GM23338 (cell line): ENCODE measurements around the gene HSPA14.

Experiments used
- EZH2 ChIP-seq: fragments of 200-600 bp; sonication (generic); IDR thresholded peaks from one replicate; pipeline ENCODE4 v1.8.0; 2017; ENCODE audit warnings: antibody characterized with exemption, mild to moderate bottlenecking, low read depth; ENCODE audit not compliant: unreplicated experiment
- EZH2phosphoT487 ChIP-seq: fragments of 200-600 bp; sonication (generic); IDR thresholded peaks from one replicate; pipeline ENCODE4 v1.8.1; 2018; ENCODE audit warnings: antibody characterized with exemption; ENCODE audit not compliant: unreplicated experiment
- JUNB ChIP-seq: IDR thresholded peaks from one replicate; pipeline ENCODE4 v1.6.1; 2016; ENCODE audit warnings: antibody characterized with exemption; ENCODE audit not compliant: unreplicated experiment
- NANOG ChIP-seq: IDR thresholded peaks from 2 replicates; pipeline ENCODE4 v1.6.1; 2016; ENCODE audit warnings: antibody characterized with exemption, borderline replicate concordance
- POLR2AphosphoS5 ChIP-seq: IDR thresholded peaks from 2 replicates; pipeline ENCODE4 v1.6.1; 2016; ENCODE audit warnings: antibody characterized with exemption, low read depth
- REST ChIP-seq: IDR thresholded peaks from one replicate; pipeline ENCODE4 v1.6.1; 2018; ENCODE audit warnings: antibody characterized with exemption; ENCODE audit not compliant: unreplicated experiment
- STAT1 ChIP-seq: IDR thresholded peaks from one replicate; pipeline ENCODE4 v1.6.1; 2016; ENCODE audit warnings: antibody characterized with exemption; ENCODE audit not compliant: unreplicated experiment
- ZNF114 ChIP-seq: fragments of 250-450 bp; sonication (Bioruptor Pico); IDR thresholded peaks from 2 replicates; pipeline ENCODE4 v1.5.0; 2020; ENCODE audit warnings: mild to moderate bottlenecking, moderate library complexity
- TF ChIP-seq, protein P1 (sequence below), 2 experiments: fragments of 200-600 bp in 1 of 2; sonication (generic) in 1 of 2; conservative IDR thresholded peaks; 2 replicates each; pipeline versions ENCODE4 v1.5.1 to v1.6.1; 2016 to 2017; ENCODE audit warnings: antibody characterized with exemption in 2 of 2, low read depth in 2 of 2, mild to moderate bottlenecking in 2 of 2, moderate library complexity in 1 of 2
- TF ChIP-seq, protein P2 (sequence below): IDR thresholded peaks from 2 replicates; pipeline ENCODE4 v1.6.1; 2016; ENCODE audit warnings: antibody characterized with exemption

DNA sequence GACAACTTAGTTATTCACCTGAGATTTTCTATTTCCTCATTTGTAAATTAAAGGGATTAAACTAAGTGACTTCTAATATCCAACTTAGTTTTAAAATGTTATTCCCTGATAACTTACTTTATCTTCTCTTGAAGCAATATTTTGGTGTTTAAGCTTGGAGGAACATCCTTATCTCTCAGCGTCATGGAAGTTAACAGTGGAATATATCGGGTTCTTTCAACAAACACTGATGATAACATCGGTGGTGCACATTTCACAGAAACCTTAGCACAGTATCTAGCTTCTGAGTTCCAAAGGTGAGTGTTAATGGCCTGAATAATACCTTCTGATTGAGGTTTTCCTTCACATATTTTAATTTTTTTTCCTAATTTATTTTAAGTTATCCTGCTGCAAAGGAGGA lies 14.1 kb downstream of the HSPA14 start:
- TF ChIP-seq, protein P1, sequence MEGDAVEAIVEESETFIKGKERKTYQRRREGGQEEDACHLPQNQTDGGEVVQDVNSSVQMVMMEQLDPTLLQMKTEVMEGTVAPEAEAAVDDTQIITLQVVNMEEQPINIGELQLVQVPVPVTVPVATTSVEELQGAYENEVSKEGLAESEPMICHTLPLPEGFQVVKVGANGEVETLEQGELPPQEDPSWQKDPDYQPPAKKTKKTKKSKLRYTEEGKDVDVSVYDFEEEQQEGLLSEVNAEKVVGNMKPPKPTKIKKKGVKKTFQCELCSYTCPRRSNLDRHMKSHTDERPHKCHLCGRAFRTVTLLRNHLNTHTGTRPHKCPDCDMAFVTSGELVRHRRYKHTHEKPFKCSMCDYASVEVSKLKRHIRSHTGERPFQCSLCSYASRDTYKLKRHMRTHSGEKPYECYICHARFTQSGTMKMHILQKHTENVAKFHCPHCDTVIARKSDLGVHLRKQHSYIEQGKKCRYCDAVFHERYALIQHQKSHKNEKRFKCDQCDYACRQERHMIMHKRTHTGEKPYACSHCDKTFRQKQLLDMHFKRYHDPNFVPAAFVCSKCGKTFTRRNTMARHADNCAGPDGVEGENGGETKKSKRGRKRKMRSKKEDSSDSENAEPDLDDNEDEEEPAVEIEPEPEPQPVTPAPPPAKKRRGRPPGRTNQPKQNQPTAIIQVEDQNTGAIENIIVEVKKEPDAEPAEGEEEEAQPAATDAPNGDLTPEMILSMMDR (conservative IDR thresholded peaks at IDR 0.05; ENCODE audit: low read depth in 2 of 2), result no peak
- TF ChIP-seq STAT1 (no peak), EZH2 (no peak), POLR2AphosphoS5 (no peak), JUNB (no peak), EZH2phosphoT487 (no peak), ZNF114 (CRISPR knock-in tag) (no peak), REST (no peak), NANOG (no peak)
- TF ChIP-seq, protein P2, sequence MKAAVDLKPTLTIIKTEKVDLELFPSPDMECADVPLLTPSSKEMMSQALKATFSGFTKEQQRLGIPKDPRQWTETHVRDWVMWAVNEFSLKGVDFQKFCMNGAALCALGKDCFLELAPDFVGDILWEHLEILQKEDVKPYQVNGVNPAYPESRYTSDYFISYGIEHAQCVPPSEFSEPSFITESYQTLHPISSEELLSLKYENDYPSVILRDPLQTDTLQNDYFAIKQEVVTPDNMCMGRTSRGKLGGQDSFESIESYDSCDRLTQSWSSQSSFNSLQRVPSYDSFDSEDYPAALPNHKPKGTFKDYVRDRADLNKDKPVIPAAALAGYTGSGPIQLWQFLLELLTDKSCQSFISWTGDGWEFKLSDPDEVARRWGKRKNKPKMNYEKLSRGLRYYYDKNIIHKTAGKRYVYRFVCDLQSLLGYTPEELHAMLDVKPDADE, result no peak
